Measurements from ENCODE around the gene OASL.

DNA sequence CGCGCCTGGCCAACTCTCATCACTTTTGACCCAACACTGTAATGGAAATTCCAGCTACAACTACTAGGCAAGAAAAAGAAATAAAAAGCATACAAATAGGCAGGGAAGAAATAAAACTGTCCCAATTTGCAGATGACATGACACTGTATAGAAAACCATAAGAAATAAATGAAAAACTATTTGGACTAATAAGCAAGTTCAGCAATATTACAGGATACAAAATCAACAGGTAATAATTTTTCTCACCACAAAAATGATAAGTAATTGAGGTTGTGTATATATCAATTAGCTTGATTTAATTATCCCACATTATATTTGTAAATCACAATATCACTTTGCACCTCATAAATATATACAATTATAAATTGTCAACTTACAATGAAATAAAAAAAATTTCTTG lies 41.9 kb upstream of the OASL start:
- TF ChIP-seq POLR2A (IDR thresholded peaks at IDR 0.05; ENCODE audit: low read length) = no peak
- no peak for TF ChIP-seq GATA1 (IDR thresholded peaks at IDR 0.05; ENCODE audit: low read depth, low read length)
